Endothelial cell (in vitro differentiated cells): ENCODE measurements around the gene CATSPERZ. TPM values are rescaled to one million over a fixed set of nuclear protein-coding genes. Genes with fewer than 3 reads are reported as not detected.
A peak's percentile ranks its signal among the peaks of the same experiment; 100 is the strongest.

Experiments
- DNase-seq: peaks from one replicate; pipeline ENCODE4 v3.0.0; 2021; ENCODE audit warnings: low spot score
- H3K27ac Mint-ChIP-seq: one replicate; pipeline ENCODE4 v1.8.0; 2021; ENCODE audit warnings: mixed read lengths, inconsistent platforms; ENCODE audit not compliant: unreplicated experiment
- H3K27me3 Mint-ChIP-seq: one replicate; pipeline ENCODE4 v1.8.0; 2021; ENCODE audit warnings: mild to moderate bottlenecking, moderate library complexity, mixed read lengths, inconsistent platforms; ENCODE audit not compliant: unreplicated experiment
- H3K36me3 Mint-ChIP-seq: one replicate; pipeline ENCODE4 v1.8.0; 2021; ENCODE audit warnings: mild to moderate bottlenecking, low read depth, mixed read lengths, inconsistent platforms; ENCODE audit not compliant: unreplicated experiment
- H3K4me1 Mint-ChIP-seq: one replicate; pipeline ENCODE4 v1.8.0; 2021; ENCODE audit warnings: mild to moderate bottlenecking, mixed read lengths, inconsistent platforms; ENCODE audit not compliant: unreplicated experiment
- H3K4me3 Mint-ChIP-seq: one replicate; pipeline ENCODE4 v1.8.0; 2021; ENCODE audit warnings: mild to moderate bottlenecking, mixed read lengths, inconsistent platforms; ENCODE audit not compliant: unreplicated experiment
- H3K9me3 Mint-ChIP-seq: one replicate; pipeline ENCODE4 v1.8.0; 2021; ENCODE audit warnings: mixed read lengths, inconsistent platforms; ENCODE audit not compliant: unreplicated experiment
- long read RNA-seq: library from polyadenylated mRNA; unstranded; transcript quantifications from one replicate; pipeline ENCODE4 v2.0.0, GENCODE V29; 2020; ENCODE audit not compliant: unreplicated experiment
- total RNA-seq: library from RNA; stranded (reverse); fragmentation: NEBNext Ultra II Directional; extraction: Animal tissue kit (Norgen Biotek cat#: 25700); gene quantifications from one replicate; pipeline ENCODE4 v1.2.1, GENCODE V29; 2021; ENCODE audit not compliant: unreplicated experiment
- TF ChIP-seq, protein P1 (sequence below): fragments of 200-600 bp; sonication (generic); IDR thresholded peaks from one replicate; pipeline ENCODE4 v1.5.0; 2021; ENCODE audit warnings: antibody characterized with exemption; ENCODE audit not compliant: unreplicated experiment

Gene CATSPERZ, protein sequence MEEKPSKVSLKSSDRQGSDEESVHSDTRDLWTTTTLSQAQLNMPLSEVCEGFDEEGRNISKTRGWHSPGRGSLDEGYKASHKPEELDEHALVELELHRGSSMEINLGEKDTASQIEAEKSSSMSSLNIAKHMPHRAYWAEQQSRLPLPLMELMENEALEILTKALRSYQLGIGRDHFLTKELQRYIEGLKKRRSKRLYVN
- 0.38 TPM for total RNA-seq
- long read RNA-seq = 0 reads

DNA sequence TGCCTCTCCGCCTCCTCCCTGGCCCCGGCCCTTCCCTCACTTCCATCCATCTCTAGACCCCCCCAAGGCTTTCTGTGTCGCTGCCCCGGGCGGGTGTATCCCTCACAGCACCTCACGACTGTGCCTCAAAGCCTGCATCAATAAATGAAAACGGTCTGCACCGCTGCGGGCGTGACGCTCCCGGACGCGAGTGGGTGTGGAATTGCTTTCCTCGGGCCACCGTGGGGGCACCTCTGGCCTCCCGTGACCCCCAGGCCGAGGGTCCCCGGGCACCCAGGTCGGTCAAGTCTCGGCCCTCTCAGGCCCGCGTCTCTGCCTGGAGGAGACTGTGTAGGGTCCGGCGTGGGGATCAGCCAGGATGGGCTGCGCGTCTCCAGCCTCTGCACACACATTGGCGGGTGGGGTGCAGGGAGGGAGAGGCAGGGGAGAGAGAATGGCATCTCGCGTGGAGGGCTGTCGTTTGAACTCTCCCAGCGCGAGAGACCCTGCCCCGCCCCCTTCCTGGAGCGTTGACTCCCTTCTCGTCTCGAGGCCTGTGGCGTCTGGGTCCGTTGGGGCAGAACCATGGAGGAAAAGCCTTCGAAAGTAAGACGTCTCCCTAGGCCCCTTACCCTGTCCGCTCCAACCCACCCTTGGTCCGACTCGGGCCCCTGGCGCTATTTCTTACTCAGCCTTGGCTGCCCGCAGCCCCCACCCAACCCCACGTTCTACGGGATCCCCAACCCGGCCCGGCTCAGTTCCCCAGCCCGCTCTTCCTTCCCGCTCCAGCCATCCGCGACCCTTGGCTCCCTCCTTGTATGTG, at the start of gene CATSPERZ:
Gene CATSPERZ, plus strand, starts transcription at position 512 of the 802 bp plus-strand sequence. Its CDS starts 53 bp downstream, at position 565.
- Mint-ChIP-seq H3K36me3 (no peaks in the 10 kb centered on the region), H3K4me3 (peak within 1 kb of the TSS; percentile 59), H3K27ac (no peak within 1 kb of the TSS), H3K4me1 (peaks cover 9% of the 10 kb centered on the region), H3K27me3 (peaks cover 29% of the 10 kb centered on the region), H3K9me3 (no peaks in the 10 kb centered on the region)
- TF ChIP-seq, protein P1, sequence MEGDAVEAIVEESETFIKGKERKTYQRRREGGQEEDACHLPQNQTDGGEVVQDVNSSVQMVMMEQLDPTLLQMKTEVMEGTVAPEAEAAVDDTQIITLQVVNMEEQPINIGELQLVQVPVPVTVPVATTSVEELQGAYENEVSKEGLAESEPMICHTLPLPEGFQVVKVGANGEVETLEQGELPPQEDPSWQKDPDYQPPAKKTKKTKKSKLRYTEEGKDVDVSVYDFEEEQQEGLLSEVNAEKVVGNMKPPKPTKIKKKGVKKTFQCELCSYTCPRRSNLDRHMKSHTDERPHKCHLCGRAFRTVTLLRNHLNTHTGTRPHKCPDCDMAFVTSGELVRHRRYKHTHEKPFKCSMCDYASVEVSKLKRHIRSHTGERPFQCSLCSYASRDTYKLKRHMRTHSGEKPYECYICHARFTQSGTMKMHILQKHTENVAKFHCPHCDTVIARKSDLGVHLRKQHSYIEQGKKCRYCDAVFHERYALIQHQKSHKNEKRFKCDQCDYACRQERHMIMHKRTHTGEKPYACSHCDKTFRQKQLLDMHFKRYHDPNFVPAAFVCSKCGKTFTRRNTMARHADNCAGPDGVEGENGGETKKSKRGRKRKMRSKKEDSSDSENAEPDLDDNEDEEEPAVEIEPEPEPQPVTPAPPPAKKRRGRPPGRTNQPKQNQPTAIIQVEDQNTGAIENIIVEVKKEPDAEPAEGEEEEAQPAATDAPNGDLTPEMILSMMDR = no peak
- no peak for DNase-seq

DNA sequence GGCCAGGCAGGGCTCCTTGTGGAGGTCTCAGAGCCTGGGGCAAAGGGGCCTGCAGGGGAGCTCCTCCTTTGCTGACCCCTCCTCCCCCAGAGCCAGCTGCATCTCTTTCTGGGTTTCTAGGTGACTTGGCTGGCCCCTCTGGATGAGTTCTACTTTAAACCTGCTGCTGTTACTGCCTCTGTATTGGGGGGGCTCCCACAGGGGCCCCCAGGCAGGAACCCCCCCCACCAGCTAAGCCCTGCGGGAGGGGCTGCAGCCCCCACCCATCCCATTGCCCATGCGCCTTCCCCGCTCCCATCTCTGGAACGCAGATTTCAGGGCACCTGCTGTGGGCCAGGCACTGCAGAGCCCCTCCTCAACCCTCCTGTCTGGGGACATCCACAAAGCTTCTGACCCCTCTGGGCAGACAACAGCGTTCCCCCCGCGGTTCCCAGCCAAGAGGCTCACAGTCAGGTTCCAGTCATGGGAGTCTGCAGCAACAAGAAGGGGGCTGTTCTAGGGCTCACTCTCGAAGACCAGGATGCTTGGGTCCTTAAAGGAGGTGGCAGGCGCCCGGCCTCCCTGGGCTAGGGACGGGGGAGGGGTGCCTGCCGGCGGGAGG, 49.6 kb upstream of the CATSPERZ start:
- Mint-ChIP-seq H3K9me3 (no peaks in the 10 kb centered on the region), H3K27me3 (peaks cover 13% of the 10 kb centered on the region), H3K4me3 (no peak overlapping the region), H3K4me1 (peaks cover 32% of the 10 kb centered on the region), H3K27ac (no peak overlapping the region), H3K36me3 (peaks cover 8% of the 10 kb centered on the region)
- DNase-seq = no peak
- TF ChIP-seq, protein P1 = no peak

DNA sequence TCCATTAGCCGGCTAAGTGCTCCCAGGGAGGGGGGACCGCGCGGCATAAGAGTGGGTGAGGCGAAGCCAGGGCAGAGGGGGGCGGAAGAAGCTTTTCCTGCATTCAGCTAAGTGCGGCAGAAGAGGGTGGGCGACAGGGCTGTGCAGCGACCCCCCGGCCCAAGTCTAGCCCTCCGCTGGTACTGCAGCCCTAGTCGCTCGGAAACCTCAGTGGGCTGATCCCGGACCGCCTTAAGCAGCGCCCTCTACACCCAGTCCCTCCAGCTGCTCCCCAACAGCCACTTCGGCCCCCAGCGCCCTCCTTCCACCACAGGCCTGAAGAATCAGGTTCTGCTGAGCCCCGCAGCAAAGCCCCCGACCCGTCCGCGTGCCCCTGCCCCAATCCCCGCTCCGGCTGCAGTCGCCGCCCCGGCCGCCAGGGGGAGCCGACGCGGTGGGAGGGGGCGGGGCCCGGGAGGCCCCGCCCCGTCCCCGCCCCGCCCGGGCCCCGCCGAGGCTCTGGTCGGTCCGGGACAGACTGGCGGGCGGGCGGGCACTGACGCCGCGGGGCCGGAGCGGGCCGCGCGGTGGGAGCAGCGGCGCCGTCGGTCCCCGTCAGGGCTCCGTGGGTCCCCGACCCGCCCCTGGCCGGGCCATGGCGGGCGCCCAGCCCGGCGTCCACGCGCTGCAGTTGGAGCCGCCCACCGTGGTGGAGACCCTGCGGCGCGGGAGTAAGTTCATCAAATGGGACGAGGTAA, 49.0 kb upstream of the CATSPERZ start, which contains the start of gene PLCB3:
Gene PLCB3, plus strand, starts transcription at position 515 of the 737 bp plus-strand sequence. Its CDS starts 120 bp downstream, at position 635.
- Mint-ChIP-seq H3K9me3 (no peaks in the 10 kb centered on the region), H3K36me3 (peaks cover 8% of the 10 kb centered on the region), H3K4me1 (peaks cover 32% of the 10 kb centered on the region), H3K27ac (no peak within 1 kb of the TSS), H3K27me3 (peaks cover 13% of the 10 kb centered on the region), H3K4me3 (peak within 1 kb of the TSS; percentile 91)
- peak; percentile 82 for DNase-seq
- TF ChIP-seq, protein P1 = peak; percentile 90

DNA sequence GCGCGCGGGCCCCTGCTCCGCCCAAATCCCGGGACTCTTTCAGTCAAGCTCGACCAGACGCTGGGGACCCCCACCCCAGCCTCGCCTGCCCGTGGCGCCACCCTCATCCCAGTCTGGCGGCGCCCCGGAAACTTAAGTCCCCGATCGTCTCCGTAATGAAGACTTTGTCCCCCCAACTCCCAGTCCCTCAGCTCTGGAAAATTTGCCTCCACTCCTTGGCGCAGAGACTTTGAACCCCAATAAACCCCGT, 48.5 kb upstream of the CATSPERZ start:
- Mint-ChIP-seq H3K36me3 (peaks cover 8% of the 10 kb centered on the region), H3K4me3 (peak overlapping the region; percentile 91), H3K9me3 (no peaks in the 10 kb centered on the region), H3K27me3 (peaks cover 13% of the 10 kb centered on the region), H3K27ac (no peak overlapping the region), H3K4me1 (peaks cover 32% of the 10 kb centered on the region)
- no peak for DNase-seq
- TF ChIP-seq, protein P1 = no peak
